Upper lobe of left lung (tissue), 6 donors: ENCODE measurements around the gene KLF6. TPM values are rescaled to one million over a fixed set of nuclear protein-coding genes. Genes with fewer than 3 reads are reported as not detected.

Experiments used
- ATAC-seq, 2 donors: fragments of 200-7000 bp; cut with Tn5 transposase; one replicate each; pipeline ENCODE4 v1.9.1; 2022; ENCODE audit warnings: mild to moderate bottlenecking in 2 of 2, moderate library complexity in 2 of 2; ENCODE audit not compliant: low FRiP score in 2 of 2
- DNase-seq, 2 donors: peaks; one replicate each; pipeline ENCODE4 v3.0.0-alpha.2; 2019 to 2020
- H3K27ac ChIP-seq, 4 donors: fragments of 200-600 bp; sonication (generic); one replicate each; pipeline ENCODE4 v1.5.1; 2016 to 2019
- H3K27me3 ChIP-seq, 4 donors: fragments of 200-600 bp; sonication (generic); one replicate each; pipeline ENCODE4 v1.5.1; 2017 to 2019
- H3K36me3 ChIP-seq, 4 donors: fragments of 200-600 bp; sonication (generic); one replicate each; pipeline ENCODE4 v1.5.1; 2016 to 2019
- H3K4me1 ChIP-seq, 4 donors: fragments of 200-600 bp; sonication (generic); one replicate each; pipeline ENCODE4 v1.5.1; 2018 to 2019
- H3K4me3 ChIP-seq, 4 donors: fragments of 200-600 bp; sonication (generic); one replicate each; pipeline ENCODE4 v1.5.1; 2017 to 2019; ENCODE audit warnings: mild to moderate bottlenecking in 2 of 4, moderate library complexity in 1 of 4
- H3K9me3 ChIP-seq, 4 donors: fragments of 200-600 bp; sonication (generic); one replicate each; pipeline ENCODE4 v1.5.1; 2018 to 2019
- EP300 ChIP-seq, 4 donors: sonication (generic); formaldehyde crosslinking; IDR thresholded peaks; one replicate each; pipeline ENCODE4 v1.5.1; 2017; ENCODE audit warnings: antibody characterized with exemption in 4 of 4, control low read depth in 2 of 4
- POLR2A ChIP-seq, 4 donors: fragments of 450-650 bp; IDR thresholded peaks; one replicate each; pipeline ENCODE4 v1.5.1; 2016 to 2017; ENCODE audit warnings: antibody characterized with exemption in 4 of 4, mild to moderate bottlenecking in 2 of 4
- POLR2AphosphoS5 ChIP-seq, 2 donors: sonication (generic); formaldehyde crosslinking; IDR thresholded peaks; one replicate each; pipeline ENCODE4 v1.5.1; 2017; ENCODE audit warnings: antibody characterized with exemption in 2 of 2
- WGBS, 2 donors: methylation state at CpG; one replicate each; pipeline ENCODE4 v1.1.5; 2017 to 2018; 5-methylcytosine and 5-hydroxymethylcytosine counted together
- total RNA-seq, 6 donors: library from RNA; depleted of rRNA in 4 of 6; stranded (reverse); fragments of >200 nt in 4 of 6; gene quantifications; one replicate each; pipeline versions ENCODE4 v1.1.0 to v1.2.1, GENCODE V29; 2016 to 2021
- TF ChIP-seq, protein P1 (sequence below), 6 experiments: fragments of 450-650 bp in 4 of 6; fragments of 200-600 bp in 2 of 6; sonication (generic) in 2 of 6; IDR thresholded peaks; one replicate each; pipeline ENCODE4 v1.5.1; 2016 to 2019; ENCODE audit warnings: antibody characterized with exemption in 6 of 6
- donor health status: DM: no; HTN: no; CAD: no; lungs with moderate emphysema.
- donor health status: DM: no; HTN: yes; CAD: no; lungs with severe emphysema.

KLF6 gene
- total RNA-seq, 6 donors from 2014 or later = 164 to 439 (median 249) TPM

DNA sequence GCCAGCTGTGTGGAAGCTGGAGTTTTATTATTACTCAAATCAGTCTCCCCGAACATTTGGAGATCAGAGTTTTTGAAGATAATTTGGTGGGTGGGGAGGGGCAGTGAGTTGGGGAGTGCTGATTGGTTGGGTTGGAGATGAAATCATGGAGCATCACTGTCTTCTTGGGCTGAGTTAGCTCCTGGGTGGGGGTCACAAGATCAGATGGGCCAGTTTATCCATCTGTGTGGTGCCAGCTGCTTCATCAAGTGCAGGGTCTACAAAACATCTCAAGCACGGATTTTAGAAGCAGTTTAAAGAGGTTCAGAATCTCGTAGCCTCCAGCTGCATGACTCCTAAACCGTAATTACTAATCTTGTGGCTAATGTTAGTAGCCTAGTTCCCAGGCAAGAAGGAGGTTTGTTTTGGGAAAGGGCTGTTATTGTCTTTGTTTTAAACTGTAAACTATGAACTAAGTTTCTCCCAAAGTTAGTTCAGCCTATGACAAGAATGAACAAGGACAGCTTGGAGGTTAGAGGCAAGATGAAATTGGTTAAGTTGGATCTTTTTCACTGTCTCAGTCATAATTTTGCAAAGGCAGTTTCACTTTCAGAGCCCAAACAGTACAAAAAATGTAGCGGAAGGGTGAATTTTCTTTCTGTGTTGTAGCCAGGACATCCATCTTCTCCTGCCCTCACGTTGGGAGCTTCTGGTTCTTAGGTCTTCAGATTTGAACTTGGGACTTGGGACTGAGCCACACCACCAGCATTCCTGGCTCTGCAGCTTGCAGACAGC lies 43.1 kb downstream of the KLF6 start:
- WGBS, 2 donors = 71 to 79% methylated on average over 6 of the region's 6 CpGs
- H3K27me3 ChIP-seq = no peaks in the 10 kb centered on the region
- no peak for ATAC-seq
- H3K27ac ChIP-seq = peak overlapping the region; percentile 3 to 59 (median 48)
- H3K4me1 ChIP-seq = peaks cover 0 to 6% (median 2%) of the 10 kb centered on the region in 4 donors
- DNase-seq = no peak
- no peak for TF ChIP-seq POLR2A (IDR thresholded peaks at IDR 0.05)
- TF ChIP-seq, protein P1, sequence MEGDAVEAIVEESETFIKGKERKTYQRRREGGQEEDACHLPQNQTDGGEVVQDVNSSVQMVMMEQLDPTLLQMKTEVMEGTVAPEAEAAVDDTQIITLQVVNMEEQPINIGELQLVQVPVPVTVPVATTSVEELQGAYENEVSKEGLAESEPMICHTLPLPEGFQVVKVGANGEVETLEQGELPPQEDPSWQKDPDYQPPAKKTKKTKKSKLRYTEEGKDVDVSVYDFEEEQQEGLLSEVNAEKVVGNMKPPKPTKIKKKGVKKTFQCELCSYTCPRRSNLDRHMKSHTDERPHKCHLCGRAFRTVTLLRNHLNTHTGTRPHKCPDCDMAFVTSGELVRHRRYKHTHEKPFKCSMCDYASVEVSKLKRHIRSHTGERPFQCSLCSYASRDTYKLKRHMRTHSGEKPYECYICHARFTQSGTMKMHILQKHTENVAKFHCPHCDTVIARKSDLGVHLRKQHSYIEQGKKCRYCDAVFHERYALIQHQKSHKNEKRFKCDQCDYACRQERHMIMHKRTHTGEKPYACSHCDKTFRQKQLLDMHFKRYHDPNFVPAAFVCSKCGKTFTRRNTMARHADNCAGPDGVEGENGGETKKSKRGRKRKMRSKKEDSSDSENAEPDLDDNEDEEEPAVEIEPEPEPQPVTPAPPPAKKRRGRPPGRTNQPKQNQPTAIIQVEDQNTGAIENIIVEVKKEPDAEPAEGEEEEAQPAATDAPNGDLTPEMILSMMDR (IDR thresholded peaks at IDR 0.05) = no peak
- no peak for TF ChIP-seq EP300 (IDR thresholded peaks at IDR 0.05)
- no peak for TF ChIP-seq POLR2AphosphoS5 (IDR thresholded peaks at IDR 0.05)
- no peaks in the 10 kb centered on the region for H3K9me3 ChIP-seq
- no peak overlapping the region for H3K4me3 ChIP-seq
- no peaks in the 10 kb centered on the region for H3K36me3 ChIP-seq

DNA sequence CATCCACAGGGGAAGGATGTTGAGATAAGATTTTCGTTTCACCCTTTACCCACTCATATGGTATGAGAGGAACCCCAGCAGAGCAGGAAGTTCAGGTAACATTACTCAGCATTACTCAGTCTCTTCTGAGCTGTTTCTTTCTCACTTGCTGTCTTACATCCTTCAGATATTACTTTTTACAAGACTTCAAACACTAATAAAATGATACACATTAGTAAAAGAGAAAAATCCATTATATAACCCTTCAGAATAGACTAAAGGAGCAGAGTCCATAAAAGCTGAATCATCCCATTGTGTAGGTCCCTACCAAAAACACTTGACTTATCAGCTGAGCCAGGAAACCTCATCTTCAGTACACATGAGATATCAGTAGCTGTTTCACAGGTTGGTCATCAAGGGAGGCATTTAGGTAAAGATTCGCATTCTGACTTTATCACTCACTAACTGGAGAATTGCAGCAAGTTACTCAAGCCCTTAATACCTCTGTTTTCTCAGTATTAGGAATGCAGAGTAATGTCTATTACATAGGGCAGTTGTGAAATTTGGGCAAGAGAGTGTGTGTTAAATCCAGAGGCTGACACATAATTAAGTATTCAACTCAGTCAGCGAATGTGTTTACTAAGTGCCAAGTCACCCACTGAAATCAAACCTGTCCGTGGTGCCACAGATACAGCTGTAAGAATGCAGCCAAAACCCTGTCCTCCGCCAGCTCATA lies 44.7 kb downstream of the KLF6 start:
- TF ChIP-seq POLR2AphosphoS5 (IDR thresholded peaks at IDR 0.05) (peak in 1 of 2 donors; percentile 33), POLR2A (IDR thresholded peaks at IDR 0.05) (no peak), EP300 (IDR thresholded peaks at IDR 0.05) (no peak)
- TF ChIP-seq, protein P1 (IDR thresholded peaks at IDR 0.05) = no peak
- no peaks in the 10 kb centered on the region for H3K9me3 ChIP-seq
- ATAC-seq (peak in 1 of 2 donors; percentile 28), DNase-seq (no peak)
- H3K27ac ChIP-seq = peak overlapping the region; percentile 2 to 70 (median 28)
- no peaks in the 10 kb centered on the region for H3K27me3 ChIP-seq
- H3K4me1 ChIP-seq = no peaks in the 10 kb centered on the region
- WGBS, 2 donors = 60 to 62% methylated on average over 5 of the region's 5 CpGs
- H3K36me3 ChIP-seq = no peaks in the 10 kb centered on the region
- H3K4me3 ChIP-seq = no peak overlapping the region

DNA sequence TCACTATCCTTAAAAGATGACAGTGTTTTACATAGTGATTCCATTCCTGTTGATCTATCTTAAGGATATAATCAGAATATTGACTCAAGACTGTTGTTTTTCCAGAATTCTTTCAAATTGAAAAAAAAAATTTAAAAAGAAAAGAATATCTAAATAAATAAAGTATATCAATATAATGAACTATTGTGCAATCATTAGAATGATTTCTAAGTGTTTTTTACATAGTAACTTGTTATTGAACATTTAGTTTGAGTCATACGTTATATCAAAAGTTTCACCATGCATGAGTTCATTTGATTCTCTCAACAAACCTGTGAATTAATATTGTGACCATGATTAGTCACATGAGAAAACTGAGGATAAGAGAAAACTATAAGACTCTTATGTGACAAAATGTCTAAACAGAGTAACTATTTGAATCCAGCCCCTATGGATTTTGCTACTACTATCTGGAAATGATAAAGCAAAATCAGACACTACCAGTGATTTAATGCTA lies 46.1 kb downstream of the KLF6 start:
- Histone ChIP-seq H3K27me3 (no peaks in the 10 kb centered on the region), H3K4me3 (no peak overlapping the region), H3K4me1 (no peaks in the 10 kb centered on the region), H3K36me3 (no peaks in the 10 kb centered on the region), H3K27ac (no peak overlapping the region), H3K9me3 (no peaks in the 10 kb centered on the region)
- DNase-seq = no peak
- TF ChIP-seq EP300 (IDR thresholded peaks at IDR 0.05) = no peak
- no peak for TF ChIP-seq POLR2AphosphoS5 (IDR thresholded peaks at IDR 0.05)
- no peak for TF ChIP-seq POLR2A (IDR thresholded peaks at IDR 0.05)
- TF ChIP-seq, protein P1 (IDR thresholded peaks at IDR 0.05) = no peak
- 83 to 91% methylated on average over 1 of the region's 1 CpG for WGBS, 2 donors
- ATAC-seq = no peak

DNA sequence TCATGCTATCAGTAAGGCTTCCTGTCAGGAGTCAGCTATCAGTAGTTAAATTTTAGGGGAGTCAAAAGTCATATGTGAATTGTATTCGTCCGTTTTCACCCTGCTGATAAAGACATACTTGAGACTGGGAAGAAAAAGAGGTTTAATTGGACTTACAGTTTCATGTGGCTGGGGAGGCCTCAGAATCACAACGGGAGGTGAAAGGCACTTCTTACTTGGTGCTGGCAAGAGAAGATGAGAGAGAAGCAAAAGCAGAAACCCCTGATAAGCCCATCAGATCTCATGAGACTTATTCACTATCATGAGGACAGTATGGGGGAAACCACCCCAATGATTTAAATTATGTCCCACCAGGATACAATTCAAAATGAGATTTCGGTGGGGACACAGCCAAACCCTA lies 47.1 kb downstream of the KLF6 start:
- no peak for DNase-seq
- Histone ChIP-seq H3K9me3 (no peaks in the 10 kb centered on the region), H3K27me3 (no peaks in the 10 kb centered on the region), H3K4me3 (no peak overlapping the region), H3K36me3 (no peaks in the 10 kb centered on the region), H3K4me1 (no peaks in the 10 kb centered on the region), H3K27ac (no peak overlapping the region)
- no peak for ATAC-seq
- 80 to 81% methylated on average over 4 of the region's 4 CpGs for WGBS, 2 donors
- TF ChIP-seq POLR2AphosphoS5 (IDR thresholded peaks at IDR 0.05) = no peak
- no peak for TF ChIP-seq POLR2A (IDR thresholded peaks at IDR 0.05)
- TF ChIP-seq EP300 (IDR thresholded peaks at IDR 0.05) = no peak
- TF ChIP-seq, protein P1 (IDR thresholded peaks at IDR 0.05) = no peak
